Sigmoid colon (tissue), 4 donors: ENCODE measurements around the gene HDAC9.

Source experiments
- EP300 ChIP-seq, 4 donors: sonication (generic); formaldehyde crosslinking; IDR thresholded peaks; one replicate each; pipeline ENCODE4 v1.6.1; 2017; ENCODE audit warnings: antibody characterized with exemption in 4 of 4
- POLR2A ChIP-seq, 2 donors: fragments of 450-650 bp; IDR thresholded peaks; one replicate each; pipeline ENCODE4 v1.6.1; 2016; ENCODE audit warnings: antibody characterized with exemption in 2 of 2, mild to moderate bottlenecking in 2 of 2, moderate library complexity in 2 of 2
- POLR2AphosphoS5 ChIP-seq, 4 donors: sonication (generic); formaldehyde crosslinking; IDR thresholded peaks; one replicate each; pipeline ENCODE4 v1.6.1; 2017; ENCODE audit warnings: antibody characterized with exemption in 4 of 4

GRCh38 chr7:18803923-18804322 is 308.4 kb downstream of the HDAC9 start:
- TF ChIP-seq POLR2A (IDR thresholded peaks at IDR 0.05): no peak
- TF ChIP-seq POLR2AphosphoS5 (IDR thresholded peaks at IDR 0.05): no peak
- TF ChIP-seq EP300 (IDR thresholded peaks at IDR 0.05): no peak
